Liver (tissue), 3 donors: ENCODE results near the gene SPACDR.

ENCODE experiments used
- EGR1 ChIP-seq, 2 donors: IDR thresholded peaks; 2 replicates each; pipeline ENCODE4 v1.6.1; 2016 to 2018; ENCODE audit warnings: antibody characterized with exemption in 2 of 2, low read depth in 2 of 2
- FOXA1 ChIP-seq: IDR thresholded peaks from 2 replicates; pipeline ENCODE4 v1.6.1; 2016; ENCODE audit warnings: antibody characterized with exemption
- GABPA ChIP-seq, 2 donors: IDR thresholded peaks in 1 of 2; conservative IDR thresholded peaks in 1 of 2; 2 replicates each; pipeline ENCODE4 v1.6.1; 2016; ENCODE audit warnings: antibody characterized with exemption in 2 of 2, mild to moderate bottlenecking in 1 of 2, moderate library complexity in 1 of 2
- HNF4G ChIP-seq: IDR thresholded peaks from 2 replicates; pipeline ENCODE4 v1.6.1; 2016; ENCODE audit warnings: antibody characterized with exemption
- JUND ChIP-seq, 2 donors: IDR thresholded peaks; 2 replicates each; pipeline ENCODE4 v1.6.1; 2016; ENCODE audit warnings: antibody characterized with exemption in 2 of 2
- NR2F2 ChIP-seq: IDR thresholded peaks from 2 replicates; pipeline ENCODE4 v1.6.1; 2016; ENCODE audit warnings: antibody characterized with exemption
- RAD21 ChIP-seq, 2 donors: IDR thresholded peaks; 2 replicates each; pipeline ENCODE4 v1.6.1; 2016; ENCODE audit warnings: antibody characterized with exemption in 2 of 2, mild to moderate bottlenecking in 2 of 2
- RXRA ChIP-seq, 2 donors: IDR thresholded peaks; 2 replicates each; pipeline ENCODE4 v1.6.1; 2017 to 2018; ENCODE audit warnings: antibody characterized with exemption in 2 of 2, mild to moderate bottlenecking in 1 of 2
- SP1 ChIP-seq: IDR thresholded peaks from 2 replicates; pipeline ENCODE4 v1.6.1; 2018; ENCODE audit warnings: antibody characterized with exemption, mild to moderate bottlenecking
- TAF1 ChIP-seq: conservative IDR thresholded peaks from 2 replicates; pipeline ENCODE4 v1.6.1; 2016; ENCODE audit warnings: antibody characterized with exemption, mild to moderate bottlenecking
- TF ChIP-seq, protein P1 (sequence below): IDR thresholded peaks from 2 replicates; pipeline ENCODE4 v1.6.1; 2016; ENCODE audit warnings: antibody characterized with exemption
- TF ChIP-seq, protein P2 (sequence below): fragments of 150-350 bp; IDR thresholded peaks from 2 replicates; pipeline ENCODE4 v1.5.1; 2017; ENCODE audit warnings: improper control_type of control experiment, low read depth, low read length; ENCODE audit not compliant: missing input control
- TF ChIP-seq, protein P3 (sequence below): IDR thresholded peaks from 2 replicates; pipeline ENCODE4 v1.6.1; 2016; ENCODE audit warnings: antibody characterized with exemption, mild to moderate bottlenecking
- TF ChIP-seq, protein P4 (sequence below): IDR thresholded peaks from 2 replicates; pipeline ENCODE4 v1.6.1; 2016; ENCODE audit warnings: antibody characterized with exemption
- donor health status: healthy.
- donor health status: healthy.

DNA sequence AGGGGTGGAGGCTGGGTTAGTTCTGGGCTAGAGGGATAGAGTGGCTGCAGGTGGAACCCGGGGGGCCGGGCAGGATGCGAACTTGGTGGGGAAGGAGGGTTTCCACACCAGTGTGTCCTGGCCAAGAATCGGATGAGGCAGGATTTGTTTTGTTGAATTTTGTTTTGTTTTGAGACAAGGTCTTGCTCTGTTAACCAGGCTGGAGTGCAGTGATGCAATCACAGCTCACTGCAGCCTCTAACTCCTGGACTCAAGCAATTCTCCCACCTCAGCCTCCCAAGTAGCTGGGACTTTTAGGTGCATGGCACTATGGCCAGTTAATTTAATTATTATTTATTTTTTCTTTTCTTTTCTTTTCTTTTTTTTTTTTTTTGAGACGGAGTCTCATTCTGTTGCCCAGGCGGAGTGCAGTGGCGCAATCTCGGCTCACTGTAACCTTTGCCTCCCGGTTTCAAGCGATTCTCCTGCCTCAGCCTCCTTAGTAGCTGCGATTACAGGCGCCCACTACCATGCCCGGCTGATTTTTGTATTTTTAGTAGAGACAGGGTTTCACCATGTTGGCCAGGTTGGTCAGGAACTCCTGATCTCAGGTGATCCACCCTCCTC is 14.8 kb downstream of the SPACDR start:
- TF ChIP-seq SP1: peak; percentile 30
- TF ChIP-seq EGR1 (IDR thresholded peaks at IDR 0.05; ENCODE audit: low read depth in 2 of 2): no peak
- TF ChIP-seq, protein P1, sequence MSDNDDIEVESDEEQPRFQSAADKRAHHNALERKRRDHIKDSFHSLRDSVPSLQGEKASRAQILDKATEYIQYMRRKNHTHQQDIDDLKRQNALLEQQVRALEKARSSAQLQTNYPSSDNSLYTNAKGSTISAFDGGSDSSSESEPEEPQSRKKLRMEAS: no peak
- TF ChIP-seq, protein P2, sequence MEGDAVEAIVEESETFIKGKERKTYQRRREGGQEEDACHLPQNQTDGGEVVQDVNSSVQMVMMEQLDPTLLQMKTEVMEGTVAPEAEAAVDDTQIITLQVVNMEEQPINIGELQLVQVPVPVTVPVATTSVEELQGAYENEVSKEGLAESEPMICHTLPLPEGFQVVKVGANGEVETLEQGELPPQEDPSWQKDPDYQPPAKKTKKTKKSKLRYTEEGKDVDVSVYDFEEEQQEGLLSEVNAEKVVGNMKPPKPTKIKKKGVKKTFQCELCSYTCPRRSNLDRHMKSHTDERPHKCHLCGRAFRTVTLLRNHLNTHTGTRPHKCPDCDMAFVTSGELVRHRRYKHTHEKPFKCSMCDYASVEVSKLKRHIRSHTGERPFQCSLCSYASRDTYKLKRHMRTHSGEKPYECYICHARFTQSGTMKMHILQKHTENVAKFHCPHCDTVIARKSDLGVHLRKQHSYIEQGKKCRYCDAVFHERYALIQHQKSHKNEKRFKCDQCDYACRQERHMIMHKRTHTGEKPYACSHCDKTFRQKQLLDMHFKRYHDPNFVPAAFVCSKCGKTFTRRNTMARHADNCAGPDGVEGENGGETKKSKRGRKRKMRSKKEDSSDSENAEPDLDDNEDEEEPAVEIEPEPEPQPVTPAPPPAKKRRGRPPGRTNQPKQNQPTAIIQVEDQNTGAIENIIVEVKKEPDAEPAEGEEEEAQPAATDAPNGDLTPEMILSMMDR: no peak
- no peak for TF ChIP-seq HNF4G
- no peak for TF ChIP-seq FOXA1
- peak in 1 of 2 donors; percentile 14 for TF ChIP-seq RAD21 (IDR thresholded peaks at IDR 0.05)
- peak in 1 of 2 donors; percentile 10 for TF ChIP-seq JUND (IDR thresholded peaks at IDR 0.05)
- TF ChIP-seq, protein P3, sequence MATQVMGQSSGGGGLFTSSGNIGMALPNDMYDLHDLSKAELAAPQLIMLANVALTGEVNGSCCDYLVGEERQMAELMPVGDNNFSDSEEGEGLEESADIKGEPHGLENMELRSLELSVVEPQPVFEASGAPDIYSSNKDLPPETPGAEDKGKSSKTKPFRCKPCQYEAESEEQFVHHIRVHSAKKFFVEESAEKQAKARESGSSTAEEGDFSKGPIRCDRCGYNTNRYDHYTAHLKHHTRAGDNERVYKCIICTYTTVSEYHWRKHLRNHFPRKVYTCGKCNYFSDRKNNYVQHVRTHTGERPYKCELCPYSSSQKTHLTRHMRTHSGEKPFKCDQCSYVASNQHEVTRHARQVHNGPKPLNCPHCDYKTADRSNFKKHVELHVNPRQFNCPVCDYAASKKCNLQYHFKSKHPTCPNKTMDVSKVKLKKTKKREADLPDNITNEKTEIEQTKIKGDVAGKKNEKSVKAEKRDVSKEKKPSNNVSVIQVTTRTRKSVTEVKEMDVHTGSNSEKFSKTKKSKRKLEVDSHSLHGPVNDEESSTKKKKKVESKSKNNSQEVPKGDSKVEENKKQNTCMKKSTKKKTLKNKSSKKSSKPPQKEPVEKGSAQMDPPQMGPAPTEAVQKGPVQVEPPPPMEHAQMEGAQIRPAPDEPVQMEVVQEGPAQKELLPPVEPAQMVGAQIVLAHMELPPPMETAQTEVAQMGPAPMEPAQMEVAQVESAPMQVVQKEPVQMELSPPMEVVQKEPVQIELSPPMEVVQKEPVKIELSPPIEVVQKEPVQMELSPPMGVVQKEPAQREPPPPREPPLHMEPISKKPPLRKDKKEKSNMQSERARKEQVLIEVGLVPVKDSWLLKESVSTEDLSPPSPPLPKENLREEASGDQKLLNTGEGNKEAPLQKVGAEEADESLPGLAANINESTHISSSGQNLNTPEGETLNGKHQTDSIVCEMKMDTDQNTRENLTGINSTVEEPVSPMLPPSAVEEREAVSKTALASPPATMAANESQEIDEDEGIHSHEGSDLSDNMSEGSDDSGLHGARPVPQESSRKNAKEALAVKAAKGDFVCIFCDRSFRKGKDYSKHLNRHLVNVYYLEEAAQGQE: peak; percentile 52
- TF ChIP-seq NR2F2: no peak
- no peak for TF ChIP-seq GABPA (IDR thresholded peaks at IDR 0.05 in 1 of 2, conservative IDR thresholded peaks at IDR 0.05 in 1 of 2)
- peak in 1 of 2 donors; percentile 35 for TF ChIP-seq RXRA (IDR thresholded peaks at IDR 0.05)
- TF ChIP-seq TAF1: no peak
- TF ChIP-seq, protein P4, sequence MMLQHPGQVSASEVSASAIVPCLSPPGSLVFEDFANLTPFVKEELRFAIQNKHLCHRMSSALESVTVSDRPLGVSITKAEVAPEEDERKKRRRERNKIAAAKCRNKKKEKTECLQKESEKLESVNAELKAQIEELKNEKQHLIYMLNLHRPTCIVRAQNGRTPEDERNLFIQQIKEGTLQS: peak; percentile 58
